IMR-90 (cell line): Measurements from ENCODE around the gene OR5L2. TPM values are rescaled to one million over a fixed set of nuclear protein-coding genes. Genes with fewer than 3 reads are reported as not detected.

Source experiments
- ATAC-seq: fragments of 200-7000 bp; cut with Tn5 transposase; 2 replicates; pipeline ENCODE4 v1.9.1; 2020; ENCODE audit warnings: low read depth, mild to moderate bottlenecking, moderate library complexity
- BruUV-seq: library from RNA; stranded (reverse); fragments of 400-500 nt; replicated peaks from 2 replicates; lab custom pipeline; 2021; lab: Mats Ljungman, UMichigan
- CTCF ChIA-PET: fragments of 300-600 bp; formaldehyde crosslinking; extraction: SDS; loops from one replicate; lab custom pipeline; 2021; ENCODE audit warnings: antibody characterized with exemption; lab: Yijun Ruan, JAX
- POLR2A ChIA-PET: fragments of 300-600 bp; sonication (Branson Sonifier 250); formaldehyde crosslinking; loops from one replicate; lab custom pipeline; 2022; ENCODE audit warnings: antibody characterized with exemption; ENCODE audit not compliant: unreplicated experiment; lab: Charles Lee
- DNase-seq: peaks from one replicate; pipeline ENCODE4 v3.0.0; 2013
- H2AFZ ChIP-seq: replicated peaks from 2 replicates; pipeline ENCODE3; 2013; ENCODE audit warnings: low read length, mild to moderate bottlenecking; ENCODE audit not compliant: poor library complexity
- H2AK5ac ChIP-seq: 2 replicates; pipeline ENCODE4 v1.6.1; 2013; ENCODE audit warnings: low read depth, low read length, inconsistent platforms
- H2AK9ac ChIP-seq: replicated peaks from 2 replicates; pipeline ENCODE3; 2013; ENCODE audit warnings: mild to moderate bottlenecking, low read depth, low read length, moderate library complexity; ENCODE audit not compliant: poor library complexity
- H2BK120ac ChIP-seq: 2 replicates; pipeline ENCODE4 v1.6.1; 2013; ENCODE audit warnings: low read depth, low read length, inconsistent platforms
- H2BK15ac ChIP-seq: 3 replicates; pipeline ENCODE4 v1.6.1; 2013; ENCODE audit warnings: low read depth, low read length, inconsistent platforms
- H2BK20ac ChIP-seq: 2 replicates; pipeline ENCODE4 v1.6.1; 2013; ENCODE audit warnings: low read depth, mild to moderate bottlenecking, inconsistent platforms, low read length, moderate library complexity
- H2BK5ac ChIP-seq: 2 replicates; pipeline ENCODE4 v1.6.1; 2013; ENCODE audit warnings: mild to moderate bottlenecking, low read depth, low read length, inconsistent platforms; ENCODE audit not compliant: poor library complexity, severe bottlenecking
- H3K14ac ChIP-seq: replicated peaks from 2 replicates; pipeline ENCODE4 v1.6.1; 2013; ENCODE audit warnings: low read depth, low read length, inconsistent platforms
- H3K18ac ChIP-seq: 2 replicates; pipeline ENCODE4 v1.6.1; 2013; ENCODE audit warnings: low read depth, low read length, control low read depth
- H3K23ac ChIP-seq: 2 replicates; pipeline ENCODE4 v1.6.1; 2013; ENCODE audit warnings: low read depth, low read length, inconsistent platforms
- H3K27ac ChIP-seq: 2 replicates; pipeline ENCODE4 v1.5.1; 2013; ENCODE audit warnings: mild to moderate bottlenecking, control low read depth, low read length; ENCODE audit not compliant: insufficient read depth
- H3K27me3 ChIP-seq: 2 replicates; pipeline ENCODE4 v1.6.1; 2013; ENCODE audit warnings: low read length; ENCODE audit not compliant: control insufficient read depth, insufficient read depth
- H3K36me3 ChIP-seq: 2 replicates; pipeline ENCODE4 v1.6.1; 2013; ENCODE audit warnings: low read length, mixed read lengths; ENCODE audit not compliant: control insufficient read depth, insufficient read depth
- H3K4ac ChIP-seq: 2 replicates; pipeline ENCODE4 v1.6.1; 2013; ENCODE audit warnings: low read depth, low read length, inconsistent platforms
- H3K4me1 ChIP-seq: 2 replicates; pipeline ENCODE4 v1.6.1; 2013; ENCODE audit warnings: low read length, mixed read lengths; ENCODE audit not compliant: control insufficient read depth, insufficient read depth
- H3K4me2 ChIP-seq: 2 replicates; pipeline ENCODE4 v1.6.1; 2013; ENCODE audit warnings: low read depth, mild to moderate bottlenecking, control low read depth, low read length, moderate library complexity
- H3K4me3 ChIP-seq: 2 replicates; pipeline ENCODE4 v1.5.1; 2013; ENCODE audit warnings: low read depth, mild to moderate bottlenecking, control low read depth, low read length, moderate library complexity; ENCODE audit not compliant: insufficient read depth
- H3K56ac ChIP-seq: 2 replicates; pipeline ENCODE4 v1.6.1; 2013; ENCODE audit warnings: low read length, inconsistent platforms; ENCODE audit not compliant: insufficient read depth; ENCODE audit errors: extremely low read depth
- H3K79me1 ChIP-seq, 2 experiments: 2 replicates each; pipeline ENCODE4 v1.6.1; 2013; ENCODE audit warnings: low read length in 2 of 2, inconsistent platforms in 1 of 2, low read depth in 1 of 2
- H3K9ac ChIP-seq: 2 replicates; pipeline ENCODE4 v1.6.1; 2013; ENCODE audit warnings: low read depth, low read length, control low read depth
- H3K9me1 ChIP-seq: 2 replicates; pipeline ENCODE4 v1.6.1; 2013; ENCODE audit warnings: low read length, inconsistent platforms; ENCODE audit not compliant: insufficient read depth
- H3K9me3 ChIP-seq: 2 replicates; pipeline ENCODE4 v1.6.1; 2013; ENCODE audit warnings: low read length; ENCODE audit not compliant: control insufficient read depth, insufficient read depth
- H4K20me1 ChIP-seq: 2 replicates; pipeline ENCODE4 v1.6.1; 2013; ENCODE audit warnings: low read length, inconsistent platforms; ENCODE audit not compliant: insufficient read depth
- H4K5ac ChIP-seq: 2 replicates; pipeline ENCODE4 v1.6.1; 2013; ENCODE audit warnings: mild to moderate bottlenecking, low read depth, low read length, control low read depth
- H4K8ac ChIP-seq, 2 experiments: 2 replicates each; pipeline ENCODE4 v1.6.1; 2013; ENCODE audit warnings: low read depth in 2 of 2, low read length in 2 of 2, control low read depth in 1 of 2, inconsistent platforms in 1 of 2
- H4K91ac ChIP-seq: 2 replicates; pipeline ENCODE4 v1.6.1; 2013; ENCODE audit warnings: low read depth, low read length, inconsistent platforms; ENCODE audit not compliant: insufficient read depth
- CHD1 ChIP-seq: IDR thresholded peaks from 2 replicates; pipeline ENCODE4 v1.6.1; 2012; ENCODE audit warnings: low read depth, low read length, improper control_type of control experiment
- ELK1 ChIP-seq: fragments of 150-350 bp; IDR thresholded peaks from 2 replicates; pipeline ENCODE4 v1.6.1; 2016; ENCODE audit warnings: low read depth, mild to moderate bottlenecking, low read length, moderate library complexity, borderline replicate concordance
- MXI1 ChIP-seq: IDR thresholded peaks from 2 replicates; pipeline ENCODE4 v1.6.1; 2012; ENCODE audit warnings: low read depth, mild to moderate bottlenecking, low read length, moderate library complexity, borderline replicate concordance
- NFE2L2 ChIP-seq: fragments of 150-350 bp; IDR thresholded peaks from 2 replicates; pipeline ENCODE4 v1.6.1; 2016; ENCODE audit warnings: low read depth, mild to moderate bottlenecking, low read length
- RAD21 ChIP-seq: IDR thresholded peaks from 2 replicates; pipeline ENCODE4 v1.6.1; 2012; ENCODE audit warnings: low read length, improper control_type of control experiment
- RCOR1 ChIP-seq: IDR thresholded peaks from 2 replicates; pipeline ENCODE4 v1.6.1; 2012; ENCODE audit warnings: mild to moderate bottlenecking, low read length, improper control_type of control experiment; ENCODE audit not compliant: insufficient replicate concordance
- USF2 ChIP-seq: fragments of 150-350 bp; IDR thresholded peaks from 2 replicates; pipeline ENCODE4 v1.6.1; 2017; ENCODE audit warnings: mild to moderate bottlenecking, antibody characterized with exemption, low read length, low read depth
- dilution Hi-C: fragments of 300-500 bp; cut with HindIII; formaldehyde crosslinking; loops from one replicate; pipeline ENCODE4 v1.14.3; 2018; ENCODE audit warnings: low sequenced_read_pairs; ENCODE audit not compliant: unreplicated experiment
- in situ Hi-C: fragments of 300-500 bp; cut with MboI; formaldehyde crosslinking; loops from 3 replicates; pipeline ENCODE4 v1.14.3; 2019; ENCODE audit warnings: low sequenced_read_pairs, inconsistent platforms, mixed read lengths
- intact Hi-C: fragments of 100-400 bp; cut with micrococcal nuclease; formaldehyde crosslinking; loops from 2 replicates; pipeline ENCODE4 v1.10.0; 2022
- polyA plus RNA-seq, 3 experiments: library from polyadenylated mRNA; depleted of rRNA; stranded (reverse); fragments of >200 nt; gene quantifications; 2 replicates each; pipeline ENCODE4 v1.2.3, GENCODE V29; 2012; ENCODE audit warnings: low replicate concordance in 1 of 3
- total RNA-seq: library from RNA; depleted of rRNA; stranded (reverse); fragments of >200 nt; gene quantifications from 2 replicates; pipeline ENCODE4 v1.2.3, GENCODE V29; 2012

Gene OR5L2
- total and polyA plus RNA-seq, 2 of the 4 experiments (the other 2 are of a cell fraction) = not detected

GRCh38 chr11:55795256-55795655 is 31.8 kb upstream of the OR5L2 start, which contains the start of gene OR5D14:
OR5D14 (plus strand) TSS chr11:55795556; CDS start chr11:55795556, 0 bp downstream.
- no peaks in the 10 kb centered on the region for H3K4me1 ChIP-seq
- in situ Hi-C loops (no loop called here), dilution Hi-C loops (no loop called here), intact Hi-C loops (loop anchor here (10.0 kb wide), 1 partner anchor 50 kb away; no protein-coding TSS in a partner anchor)
- no peak within 1 kb of the TSS for H4K5ac ChIP-seq
- no peak within 1 kb of the TSS for H3K4ac ChIP-seq
- ChIA-PET CTCF (no interaction called here), POLR2A (no interaction called here)
- H3K14ac ChIP-seq = no peak within 1 kb of the TSS
- no peak within 1 kb of the TSS for H2AFZ ChIP-seq
- no peak within 1 kb of the TSS for H2BK120ac ChIP-seq
- BruUV-seq = no TSS peak
- no peak for ATAC-seq
- no peak within 1 kb of the TSS for H4K8ac ChIP-seq
- H3K27me3 ChIP-seq = no peaks in the 10 kb centered on the region
- no peak for TF ChIP-seq USF2
- no peak for TF ChIP-seq NFE2L2
- TF ChIP-seq CHD1 = no peak
- TF ChIP-seq ELK1 = no peak
- no peak for TF ChIP-seq MXI1
- TF ChIP-seq RCOR1 = no peak
- no peak for TF ChIP-seq RAD21
- H3K23ac ChIP-seq = no peak within 1 kb of the TSS
- peaks cover 4% of the 10 kb centered on the region for H3K9me3 ChIP-seq
- no peak within 1 kb of the TSS for H3K4me2 ChIP-seq
- no peak within 1 kb of the TSS for H4K91ac ChIP-seq
- H3K56ac ChIP-seq = no peak within 1 kb of the TSS
- H3K9ac ChIP-seq = no peak within 1 kb of the TSS
- H3K79me1 ChIP-seq = no peaks in the 10 kb centered on the region
- no peak within 1 kb of the TSS for H2AK9ac ChIP-seq
- H2BK5ac ChIP-seq = no peak within 1 kb of the TSS
- no peaks in the 10 kb centered on the region for H3K36me3 ChIP-seq
- no peak within 1 kb of the TSS for H3K18ac ChIP-seq
- DNase-seq = no peak
- no peak within 1 kb of the TSS for H3K27ac ChIP-seq
- H2AK5ac ChIP-seq = no peak within 1 kb of the TSS
- H2BK15ac ChIP-seq = no peak within 1 kb of the TSS
- no peaks in the 10 kb centered on the region for H3K9me1 ChIP-seq
- H2BK20ac ChIP-seq = no peak within 1 kb of the TSS
- no peaks in the 10 kb centered on the region for H4K20me1 ChIP-seq
- H3K4me3 ChIP-seq = no peak within 1 kb of the TSS
